PC-3 (cell line): ENCODE results near the gene SDK1. TPM values are rescaled to one million over a fixed set of nuclear protein-coding genes. Genes with fewer than 3 reads are reported as not detected.

Experiments
- ATAC-seq: fragments of 200-7000 bp; cut with Tn5 transposase; 2 replicates; pipeline ENCODE4 v1.9.1; 2020; ENCODE audit warnings: mild to moderate bottlenecking, moderate library complexity
- BruUV-seq: library from RNA; stranded (reverse); fragments of 400-500 nt; replicated peaks from 2 replicates; lab custom pipeline; 2021; lab: Mats Ljungman, UMichigan
- CTCF ChIA-PET: fragments of 300-600 bp; sonication (Branson Sonifier 250); formaldehyde crosslinking; loops from one replicate; lab custom pipeline; 2022; ENCODE audit warnings: antibody characterized with exemption; lab: Charles Lee
- POLR2A ChIA-PET: fragments of 300-600 bp; sonication (Branson Sonifier 250); formaldehyde crosslinking; loops from one replicate; lab custom pipeline; 2022; ENCODE audit warnings: antibody characterized with exemption; ENCODE audit not compliant: unreplicated experiment; lab: Charles Lee
- DNase-seq: peaks from one replicate; pipeline ENCODE4 v3.0.0-alpha.2; 2015
- H2AFZ ChIP-seq: fragments of 300-600 bp; sonication (generic); 2 replicates; pipeline ENCODE4 v1.6.0; 2016; ENCODE audit warnings: antibody characterized with exemption, low read length
- H3F3A ChIP-seq: fragments of 300-600 bp; sonication (generic); one replicate; pipeline ENCODE4 v1.6.0; 2017; ENCODE audit warnings: antibody characterized with exemption, low read length, control low read depth, mild to moderate bottlenecking; ENCODE audit not compliant: unreplicated experiment
- H3K27ac ChIP-seq: fragments of 300-600 bp; sonication (generic); 2 replicates; pipeline ENCODE4 v1.5.1; 2016; ENCODE audit warnings: mild to moderate bottlenecking, low read length
- H3K27me3 ChIP-seq: fragments of 300-600 bp; sonication (generic); 2 replicates; pipeline ENCODE4 v1.6.1; 2016; ENCODE audit warnings: low read length, mixed read lengths
- H3K36me3 ChIP-seq: fragments of 300-600 bp; sonication (generic); 2 replicates; pipeline ENCODE4 v1.6.1; 2016; ENCODE audit warnings: low read depth, mixed run types, low read length, mixed read lengths
- H3K4me1 ChIP-seq: fragments of 300-600 bp; sonication (generic); 2 replicates; pipeline ENCODE4 v1.5.1; 2016; ENCODE audit warnings: low read length; ENCODE audit not compliant: insufficient read depth
- H3K4me2 ChIP-seq: fragments of 300-600 bp; sonication (generic); 2 replicates; pipeline ENCODE4 v1.6.0; 2016; ENCODE audit warnings: low read length
- H3K4me3 ChIP-seq: fragments of 300-600 bp; sonication (generic); 2 replicates; pipeline ENCODE4 v1.5.1; 2016; ENCODE audit warnings: mild to moderate bottlenecking, low read length, mixed read lengths
- H3K79me2 ChIP-seq: fragments of 300-600 bp; sonication (generic); 2 replicates; pipeline ENCODE4 v1.6.1; 2017; ENCODE audit warnings: low read length, mixed read lengths
- H3K9ac ChIP-seq: fragments of 300-600 bp; sonication (generic); 2 replicates; pipeline ENCODE4 v1.6.0; 2016; ENCODE audit warnings: mild to moderate bottlenecking, low read length
- H3K9me2 ChIP-seq: fragments of 300-600 bp; sonication (generic); replicated peaks from 2 replicates; pipeline ENCODE4 v1.6.1; 2016; ENCODE audit warnings: mixed run types, low read length, mixed read lengths
- H3K9me3 ChIP-seq: fragments of 300-600 bp; sonication (generic); 2 replicates; pipeline ENCODE4 v1.6.1; 2016; ENCODE audit warnings: low read length, mixed read lengths
- H4K20me1 ChIP-seq: fragments of 300-600 bp; sonication (generic); 2 replicates; pipeline ENCODE4 v1.6.1; 2016; ENCODE audit warnings: low read length, mixed read lengths
- EZH2 ChIP-seq: fragments of 300-600 bp; sonication (generic); IDR thresholded peaks from one replicate; pipeline ENCODE4 v1.6.1; 2017; ENCODE audit warnings: antibody characterized with exemption, mild to moderate bottlenecking, low read length; ENCODE audit not compliant: unreplicated experiment
- EZH2phosphoT487 ChIP-seq: fragments of 300-600 bp; sonication (generic); IDR thresholded peaks from 2 replicates; pipeline ENCODE4 v1.6.1; 2018; ENCODE audit warnings: mild to moderate bottlenecking, antibody characterized with exemption, low read length, borderline replicate concordance
- intact Hi-C: fragments of 100-400 bp; cut with micrococcal nuclease; formaldehyde crosslinking; loops from 2 replicates; pipeline ENCODE4 v1.9.0; 2023
- total RNA-seq: library from RNA; depleted of rRNA; stranded (reverse); fragments of >200 nt; gene quantifications from 2 replicates; pipeline ENCODE4 v1.2.3, GENCODE V29; 2014
- TF ChIP-seq, protein P1 (sequence below): fragments of 300-600 bp; sonication (generic); conservative IDR thresholded peaks from 2 replicates; pipeline ENCODE4 v1.5.1; 2017; ENCODE audit warnings: antibody characterized with exemption, low read depth, mild to moderate bottlenecking, low read length

SDK1 gene
- total RNA-seq, 1 experiment from 2014 or later = 2.8 TPM

DNA sequence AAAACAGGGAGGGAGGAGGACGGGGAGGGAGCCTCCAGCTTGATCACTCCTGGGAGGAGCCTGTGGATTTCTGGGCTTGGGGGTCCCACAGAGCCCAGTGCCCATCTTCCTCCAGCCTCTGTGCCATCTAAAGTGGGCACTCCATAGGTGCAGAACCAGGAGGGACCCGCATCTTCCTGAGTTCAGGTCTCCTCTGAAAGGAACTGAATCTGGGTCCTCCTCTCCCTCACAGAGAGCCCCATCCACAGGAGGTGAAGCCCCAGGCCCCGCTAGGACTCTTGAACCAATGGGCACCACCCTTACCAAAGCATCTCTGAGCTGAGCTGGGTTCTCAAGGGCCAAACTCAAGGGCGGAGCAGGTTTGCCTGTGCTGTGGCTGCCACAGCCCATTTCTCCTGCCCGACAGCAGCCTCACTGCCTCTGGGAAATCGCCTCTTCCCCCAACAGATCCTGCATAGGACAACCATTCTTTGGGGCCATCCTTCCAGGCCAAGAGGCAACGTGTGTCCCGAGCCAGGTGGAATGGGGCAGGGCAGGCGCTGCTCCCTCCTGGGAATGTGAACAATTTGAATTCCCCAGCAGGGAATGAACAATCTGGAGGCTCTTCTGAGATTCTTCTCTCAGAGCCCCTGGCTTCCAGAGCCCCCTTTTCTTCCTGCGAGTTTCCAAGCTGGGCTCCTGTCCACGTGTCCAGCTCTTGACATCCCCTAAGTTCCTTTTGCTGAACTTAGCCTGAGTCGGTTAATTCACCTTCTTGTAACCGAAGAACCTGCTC, 970.1 kb downstream of the SDK1 start:
- ATAC-seq = no peak
- Histone ChIP-seq H3K4me2 (no peak overlapping the region), H3K9ac (no peak overlapping the region), H3K4me1 (peaks cover 12% of the 10 kb centered on the region; the same call in 1 of the 2 replicates), H2AFZ (no peak overlapping the region), H3K27ac (no peak overlapping the region), H3F3A (no peaks in the 10 kb centered on the region), H3K4me3 (no peak overlapping the region), H3K79me2 (no peaks in the 10 kb centered on the region), H3K36me3 (no peaks in the 10 kb centered on the region), H3K27me3 (no peaks in the 10 kb centered on the region), H3K9me3 (no peaks in the 10 kb centered on the region), H4K20me1 (no peaks in the 10 kb centered on the region), H3K9me2 (no peaks in the 10 kb centered on the region)
- ChIA-PET CTCF (no interaction called here), POLR2A (no interaction called here)
- no TSS peak for BruUV-seq
- intact Hi-C loops = no loop called here
- DNase-seq = no peak
- TF ChIP-seq EZH2 (no peak), EZH2phosphoT487 (no peak)

DNA sequence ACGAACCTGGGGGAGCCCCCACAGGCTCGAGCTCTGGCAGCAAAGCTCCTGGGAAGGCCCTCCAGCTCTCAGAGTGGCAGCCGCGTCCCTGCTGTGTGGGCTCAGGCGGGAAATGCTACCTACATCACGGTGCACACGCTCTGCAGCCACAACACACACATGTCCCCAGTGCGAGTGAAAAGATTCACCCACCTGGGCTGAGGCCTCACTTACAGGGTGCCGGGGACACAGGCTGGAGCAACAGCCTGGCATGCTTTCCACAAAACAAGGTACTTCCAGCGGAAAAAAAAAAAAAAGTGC, 970.6 kb downstream of the SDK1 start:
- no peak overlapping the region for H2AFZ ChIP-seq
- no peak overlapping the region for H3K9ac ChIP-seq
- ChIA-PET POLR2A (no interaction called here), CTCF (no interaction called here)
- no peaks in the 10 kb centered on the region for H3K36me3 ChIP-seq
- H3K9me2 ChIP-seq = no peaks in the 10 kb centered on the region
- H3K4me2 ChIP-seq = no peak overlapping the region
- TF ChIP-seq, protein P1, sequence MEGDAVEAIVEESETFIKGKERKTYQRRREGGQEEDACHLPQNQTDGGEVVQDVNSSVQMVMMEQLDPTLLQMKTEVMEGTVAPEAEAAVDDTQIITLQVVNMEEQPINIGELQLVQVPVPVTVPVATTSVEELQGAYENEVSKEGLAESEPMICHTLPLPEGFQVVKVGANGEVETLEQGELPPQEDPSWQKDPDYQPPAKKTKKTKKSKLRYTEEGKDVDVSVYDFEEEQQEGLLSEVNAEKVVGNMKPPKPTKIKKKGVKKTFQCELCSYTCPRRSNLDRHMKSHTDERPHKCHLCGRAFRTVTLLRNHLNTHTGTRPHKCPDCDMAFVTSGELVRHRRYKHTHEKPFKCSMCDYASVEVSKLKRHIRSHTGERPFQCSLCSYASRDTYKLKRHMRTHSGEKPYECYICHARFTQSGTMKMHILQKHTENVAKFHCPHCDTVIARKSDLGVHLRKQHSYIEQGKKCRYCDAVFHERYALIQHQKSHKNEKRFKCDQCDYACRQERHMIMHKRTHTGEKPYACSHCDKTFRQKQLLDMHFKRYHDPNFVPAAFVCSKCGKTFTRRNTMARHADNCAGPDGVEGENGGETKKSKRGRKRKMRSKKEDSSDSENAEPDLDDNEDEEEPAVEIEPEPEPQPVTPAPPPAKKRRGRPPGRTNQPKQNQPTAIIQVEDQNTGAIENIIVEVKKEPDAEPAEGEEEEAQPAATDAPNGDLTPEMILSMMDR = no peak
- TF ChIP-seq EZH2phosphoT487 (no peak), EZH2 (no peak)
- H3F3A ChIP-seq = no peaks in the 10 kb centered on the region
- H3K27me3 ChIP-seq = no peaks in the 10 kb centered on the region
- BruUV-seq = no TSS peak
- no peak overlapping the region for H3K4me3 ChIP-seq
- H3K27ac ChIP-seq = no peak overlapping the region
- H4K20me1 ChIP-seq = no peaks in the 10 kb centered on the region
- intact Hi-C loops = no loop called here
- H3K4me1 ChIP-seq = peaks cover 12% of the 10 kb centered on the region; the same call in 1 of the 2 replicates
- no peaks in the 10 kb centered on the region for H3K79me2 ChIP-seq
- H3K9me3 ChIP-seq = no peaks in the 10 kb centered on the region
- no peak for ATAC-seq
- no peak for DNase-seq

DNA sequence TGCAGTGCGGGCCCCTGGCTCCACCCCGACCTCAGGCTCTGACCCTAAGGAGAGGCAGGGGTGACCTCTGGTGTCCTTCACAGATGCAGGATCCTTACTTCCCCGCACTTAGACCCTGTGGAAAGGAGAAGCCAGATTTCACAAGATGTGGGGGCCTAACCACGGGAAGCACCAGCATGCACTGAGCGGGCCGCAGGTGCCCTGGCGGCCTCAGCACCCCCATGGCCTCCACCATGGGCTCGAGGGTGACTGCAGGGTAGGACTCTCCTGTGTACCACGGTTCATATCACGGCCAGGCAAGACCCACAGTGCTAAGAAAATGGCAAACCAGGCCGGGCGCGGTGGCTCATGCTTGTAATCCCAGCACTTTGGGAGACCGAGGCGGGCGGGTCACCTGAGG, 971.1 kb downstream of the SDK1 start:
- Histone ChIP-seq H3K36me3 (no peaks in the 10 kb centered on the region), H3F3A (no peaks in the 10 kb centered on the region), H3K79me2 (no peaks in the 10 kb centered on the region), H4K20me1 (no peaks in the 10 kb centered on the region), H3K4me3 (no peak overlapping the region), H3K9me2 (no peaks in the 10 kb centered on the region), H3K4me2 (no peak overlapping the region), H2AFZ (no peak overlapping the region), H3K4me1 (peaks cover 12% of the 10 kb centered on the region; the same call in 1 of the 2 replicates), H3K27ac (no peak overlapping the region), H3K9me3 (no peaks in the 10 kb centered on the region), H3K27me3 (no peaks in the 10 kb centered on the region), H3K9ac (no peak overlapping the region)
- POLR2A ChIA-PET = no interaction called here
- ATAC-seq = no peak
- intact Hi-C loops = no loop called here
- CTCF ChIA-PET = no interaction called here
- no peak for DNase-seq
- TF ChIP-seq, protein P1 = no peak
- TF ChIP-seq EZH2phosphoT487 = no peak
- no peak for TF ChIP-seq EZH2
- no TSS peak for BruUV-seq
